Caki2 (cell line): ENCODE results near the gene NDUFA11. TPM values are rescaled to one million over a fixed set of nuclear protein-coding genes. Genes with fewer than 3 reads are reported as not detected.
A peak's percentile ranks its signal among the peaks of the same experiment; 100 is the strongest.

Source experiments
- DNase-seq: peaks from one replicate; pipeline ENCODE4 v3.0.0-alpha.2; 2015; ENCODE audit warnings: low read depth
- in situ Hi-C: cut with HindIII; loops from 2 replicates; pipeline ENCODE4 v1.10.0; 2016; ENCODE audit warnings: low sequenced_read_pairs, low pct_unique_long_range_greater_than_20kb, mixed read lengths
- total RNA-seq: library from RNA; depleted of rRNA; stranded (reverse); fragments of >200 nt; shearing (Covaris generic); gene quantifications from 2 replicates; pipeline ENCODE4 v1.2.3, GENCODE V29; 2014; ENCODE audit warnings: low replicate concordance

The NDUFA11 gene
- total RNA-seq, 1 experiment from 2014 or later, result 190 TPM

DNA sequence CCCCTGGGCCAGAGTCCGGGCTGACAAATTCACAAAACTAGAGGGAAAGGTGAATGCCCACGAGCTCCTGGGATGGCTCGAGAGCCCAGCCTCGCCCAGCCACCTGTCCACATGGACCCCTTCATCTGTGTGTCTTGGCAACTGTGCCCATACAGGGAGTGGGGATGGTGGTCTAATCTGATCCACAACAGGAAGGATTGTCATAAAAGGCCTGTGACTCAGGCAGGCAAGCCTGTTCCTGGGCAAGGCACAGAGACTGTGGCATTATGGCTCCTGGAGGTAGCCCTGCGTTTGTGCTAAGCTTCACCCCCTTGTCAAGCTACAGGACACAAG lies 30.4 kb upstream of the NDUFA11 start:
- in situ Hi-C loops, result no loop called here
- DNase-seq, result no peak

DNA sequence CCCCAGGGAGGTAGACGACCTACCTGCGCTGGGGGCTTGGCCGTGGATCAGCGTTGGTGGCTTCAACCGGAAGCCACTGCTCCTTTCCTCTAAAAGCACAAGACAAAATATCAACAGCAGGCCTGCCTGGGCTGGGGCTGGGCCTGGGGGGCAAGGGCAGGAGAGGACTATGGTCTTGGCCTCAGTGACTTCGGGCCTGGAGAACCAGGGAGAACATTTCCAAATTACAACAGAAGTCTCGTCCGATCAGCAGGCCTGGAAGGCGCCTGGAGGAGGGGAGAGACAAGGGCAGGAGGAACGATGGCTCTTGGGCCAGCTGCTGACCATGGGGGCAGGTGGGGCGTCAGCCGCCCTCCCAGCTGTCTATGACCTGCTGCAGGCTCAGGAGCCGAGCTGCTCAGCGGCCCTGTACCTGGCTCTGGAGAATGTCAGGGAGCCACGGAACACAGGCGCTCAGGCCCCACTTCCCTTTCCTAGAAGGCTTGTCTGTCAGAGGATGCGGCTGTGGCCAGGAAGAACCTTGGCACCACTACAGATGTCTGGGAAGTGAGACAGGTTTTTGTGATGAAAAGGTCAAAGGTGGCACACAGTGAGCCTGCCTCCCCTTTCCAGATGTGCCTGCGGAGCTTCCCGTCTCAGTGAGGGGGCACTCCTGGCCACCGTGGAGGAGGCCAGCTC lies 29.9 kb upstream of the NDUFA11 start:
- no peak for DNase-seq
- in situ Hi-C loops, result no loop called here

DNA sequence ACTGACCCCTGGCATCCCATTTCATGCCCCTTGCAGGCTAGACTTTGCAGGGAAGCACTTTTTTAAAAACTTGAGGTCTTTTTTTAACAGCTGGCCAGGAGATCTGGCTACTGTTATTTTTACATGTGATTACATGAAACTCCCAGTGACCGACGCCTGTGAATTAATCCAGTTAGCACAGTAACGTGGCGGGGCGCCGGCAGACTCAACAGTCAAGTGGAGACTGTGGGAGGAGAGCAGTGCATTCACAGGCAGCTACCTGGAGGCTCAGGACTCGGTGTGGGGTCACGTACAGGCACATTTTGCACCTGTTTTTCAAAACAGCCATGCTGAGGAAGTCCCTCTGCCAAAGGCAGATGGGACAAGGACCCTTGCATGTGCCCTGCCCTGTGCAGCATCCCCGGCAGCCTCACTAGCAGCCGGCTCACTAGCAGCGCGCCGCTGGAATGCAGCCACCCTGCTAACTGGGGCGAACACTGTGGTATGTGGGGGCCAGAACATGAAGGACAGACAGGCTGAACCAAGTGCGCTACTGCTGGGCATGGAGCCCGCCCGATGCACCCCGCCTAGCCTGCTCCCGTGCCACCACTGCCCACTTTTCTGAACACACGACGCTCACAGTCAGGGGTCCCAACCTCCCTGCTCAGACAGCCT lies 29.1 kb upstream of the NDUFA11 start:
- in situ Hi-C loops, result no loop called here
- DNase-seq, result no peak

DNA sequence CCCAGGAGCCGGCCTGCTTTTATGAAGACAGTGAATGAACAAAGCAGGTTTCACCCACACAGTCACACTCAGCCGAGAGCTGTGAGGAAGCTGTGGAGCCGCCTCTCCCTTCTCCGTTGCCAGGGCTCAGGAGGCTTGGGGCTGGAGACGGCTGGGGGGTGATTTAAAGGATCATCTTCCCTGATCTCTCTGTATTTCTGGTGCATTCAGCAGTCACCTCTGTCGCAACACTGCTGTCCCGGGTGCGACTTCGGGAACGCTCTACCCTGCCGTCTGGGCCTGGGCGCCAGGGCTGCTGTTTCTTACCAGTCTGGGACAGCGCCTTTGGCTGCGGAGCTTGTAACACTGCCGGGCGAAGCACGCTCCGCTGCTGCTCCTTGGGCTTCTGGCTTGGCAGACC lies 28.6 kb upstream of the NDUFA11 start:
- no peak for DNase-seq
- in situ Hi-C loops, result no loop called here

DNA sequence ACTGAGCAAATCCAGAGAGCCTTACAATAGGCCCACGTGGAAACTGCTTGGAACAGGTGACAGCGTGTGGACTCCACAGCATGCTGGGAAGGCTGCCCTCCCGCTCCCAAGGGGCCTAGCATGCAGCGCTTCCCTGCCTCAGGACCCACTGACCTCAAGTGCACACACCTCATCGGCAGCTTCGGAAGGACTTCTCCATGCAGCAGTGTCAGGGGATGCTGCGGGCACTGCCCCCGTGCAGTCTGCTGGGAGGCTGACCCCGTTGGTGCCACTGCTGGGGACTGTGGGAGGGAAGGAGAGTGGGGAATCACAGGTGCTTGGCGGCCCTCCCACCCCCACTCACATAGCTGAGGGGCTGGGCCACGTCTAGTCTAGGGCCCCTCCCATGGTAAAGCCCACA lies 27.7 kb upstream of the NDUFA11 start:
- no peak for DNase-seq
- in situ Hi-C loops, result no loop called here

DNA sequence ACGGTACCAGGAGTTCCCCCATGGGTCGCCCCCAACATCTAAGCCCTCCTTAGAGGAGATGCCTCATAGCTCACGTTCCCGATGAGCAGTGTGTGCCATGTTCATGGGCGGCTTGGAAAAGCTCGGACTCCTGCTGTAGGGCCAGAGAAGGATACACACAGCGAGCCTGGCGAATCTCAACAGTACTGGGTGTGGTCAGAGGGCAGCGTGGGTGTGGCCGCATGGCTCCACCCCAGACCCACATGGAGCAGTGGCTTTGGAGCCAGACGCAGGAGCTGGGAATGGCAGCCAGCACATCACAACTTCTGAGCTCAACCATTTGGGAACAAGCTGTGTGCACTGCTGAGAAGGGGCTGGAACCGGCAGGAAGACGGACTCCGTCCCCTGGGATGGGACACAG lies 26.0 kb upstream of the NDUFA11 start:
- no peak for DNase-seq
- in situ Hi-C loops, result no loop called here

DNA sequence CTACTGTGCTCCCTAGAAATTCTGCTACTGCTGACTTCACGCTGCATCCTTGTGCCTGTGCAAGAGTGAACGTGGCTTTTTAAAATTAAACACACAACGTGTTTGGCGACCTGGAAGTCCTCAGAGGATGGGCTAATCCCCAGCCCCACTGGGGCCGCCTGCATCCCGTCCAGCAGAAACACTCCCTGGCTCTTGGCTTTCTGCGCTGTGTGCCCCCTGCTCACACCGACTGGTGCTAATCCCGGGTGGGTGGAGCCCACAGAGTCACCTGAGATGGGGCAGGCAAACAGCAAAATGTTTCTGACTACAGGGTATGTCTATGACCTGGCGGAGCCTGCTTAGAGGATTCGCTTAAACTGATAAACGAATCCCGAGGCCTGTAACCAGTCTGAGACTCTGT lies 25.6 kb upstream of the NDUFA11 start:
- no peak for DNase-seq
- in situ Hi-C loops, result no loop called here

DNA sequence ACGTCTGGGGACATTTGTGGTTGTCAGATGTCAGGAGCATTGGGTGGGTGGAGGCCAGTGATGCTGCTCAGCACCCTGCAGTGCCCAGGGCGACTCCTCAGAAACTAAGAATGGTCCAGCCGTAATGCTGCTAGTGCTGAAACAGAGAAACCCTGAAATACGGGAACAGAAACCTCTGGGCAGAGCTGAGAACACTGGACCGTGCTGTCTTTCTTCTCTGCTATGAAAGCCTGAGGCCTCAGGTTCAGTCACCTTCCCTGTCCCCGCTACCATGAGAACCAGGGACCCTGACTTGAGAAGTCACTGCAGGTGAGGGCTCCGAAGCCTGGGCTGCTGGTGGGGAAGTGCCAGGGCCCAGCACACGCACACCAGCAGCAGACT lies 23.8 kb upstream of the NDUFA11 start:
- in situ Hi-C loops, result no loop called here
- DNase-seq, result no peak

DNA sequence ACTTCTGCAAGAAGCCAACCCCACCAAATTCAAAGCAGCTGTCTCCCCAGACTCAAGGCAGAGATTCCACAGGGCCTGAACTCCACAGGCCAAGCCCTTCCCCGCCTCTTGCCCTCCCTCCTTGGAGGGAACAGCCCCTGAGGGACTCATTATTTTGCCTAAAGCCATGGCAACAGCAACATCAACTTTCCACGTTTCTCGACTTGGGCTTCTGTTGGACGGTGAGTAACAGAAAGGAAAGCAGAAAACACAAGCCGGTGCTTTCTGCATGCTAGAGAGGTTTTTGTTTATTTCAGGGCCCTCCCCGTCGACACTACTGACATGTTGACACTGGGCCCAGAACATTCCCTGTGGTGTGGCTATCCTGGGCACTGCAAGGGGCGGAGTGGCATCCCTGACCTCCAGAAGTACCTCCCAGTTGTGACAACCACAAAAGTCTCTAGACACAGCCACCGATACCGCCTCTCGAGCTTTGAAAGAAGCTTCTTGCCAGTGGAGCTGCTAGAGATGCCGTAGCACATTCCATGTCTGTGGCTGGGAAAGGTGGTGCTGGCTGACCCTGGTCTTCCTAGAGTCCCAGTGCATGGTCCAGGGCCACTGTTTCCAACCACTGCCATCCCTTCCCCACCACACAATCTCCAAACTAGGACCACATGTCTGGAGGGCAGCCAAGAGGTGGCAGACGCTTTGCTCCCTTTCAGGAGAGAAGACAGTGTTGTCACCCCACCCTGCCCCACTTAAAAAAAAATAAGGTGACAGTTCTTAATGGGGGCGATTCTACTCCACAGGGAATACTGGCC lies 23.3 kb upstream of the NDUFA11 start:
- in situ Hi-C loops, result no loop called here
- peak; percentile 8 for DNase-seq

DNA sequence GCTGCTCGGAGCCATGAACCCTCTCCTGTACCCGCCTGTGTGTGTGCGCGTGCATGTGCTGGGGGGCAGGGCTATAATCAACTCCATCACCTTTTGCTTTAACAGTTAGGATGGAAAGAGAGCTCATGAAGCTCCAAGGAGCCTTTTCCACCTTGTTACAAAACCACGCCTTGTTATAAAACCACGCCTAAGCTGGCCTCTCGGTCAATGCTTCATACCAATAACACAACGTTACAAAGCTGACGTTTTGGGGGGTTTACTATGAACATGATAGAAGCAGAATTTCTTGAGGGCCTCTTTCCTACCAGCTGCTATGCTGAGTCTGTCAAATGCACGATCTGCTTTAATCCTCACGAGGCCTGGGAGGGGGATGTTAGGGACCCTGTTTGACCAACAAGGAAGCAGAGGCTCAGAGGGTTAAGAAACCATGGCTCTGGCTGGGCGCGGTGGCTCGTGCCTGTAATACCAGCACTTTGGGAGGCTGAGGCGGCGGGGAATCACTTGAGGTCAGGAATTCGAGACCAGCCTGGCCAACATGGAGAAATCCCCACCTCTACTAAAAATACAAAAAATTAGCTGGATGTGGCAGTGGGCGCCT lies 22.3 kb upstream of the NDUFA11 start:
- in situ Hi-C loops, result no loop called here

DNA sequence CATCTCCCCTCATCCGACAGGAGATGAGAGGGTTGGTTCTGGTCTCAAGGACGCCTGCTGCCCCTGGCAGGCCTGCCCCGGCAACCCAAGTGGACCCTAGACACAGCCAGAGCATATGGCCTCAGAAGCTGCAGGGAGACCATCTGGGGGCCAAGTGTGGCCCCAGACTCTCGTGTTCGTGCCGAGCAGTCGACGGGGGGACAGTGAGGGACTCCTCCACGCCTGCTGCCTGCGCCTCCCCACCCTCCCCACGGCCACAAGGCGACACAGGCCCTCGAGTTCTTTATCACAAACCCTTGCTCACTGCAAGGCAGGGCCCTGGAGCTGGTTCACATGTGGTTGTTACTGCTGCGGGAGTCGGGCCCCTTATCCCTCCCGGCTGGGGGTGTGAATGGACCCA lies 19.8 kb upstream of the NDUFA11 start:
- in situ Hi-C loops, result no loop called here
- DNase-seq, result no peak

More for the DNA sequence above, 22.3 kb upstream of the NDUFA11 start:
- no peak for DNase-seq

DNA sequence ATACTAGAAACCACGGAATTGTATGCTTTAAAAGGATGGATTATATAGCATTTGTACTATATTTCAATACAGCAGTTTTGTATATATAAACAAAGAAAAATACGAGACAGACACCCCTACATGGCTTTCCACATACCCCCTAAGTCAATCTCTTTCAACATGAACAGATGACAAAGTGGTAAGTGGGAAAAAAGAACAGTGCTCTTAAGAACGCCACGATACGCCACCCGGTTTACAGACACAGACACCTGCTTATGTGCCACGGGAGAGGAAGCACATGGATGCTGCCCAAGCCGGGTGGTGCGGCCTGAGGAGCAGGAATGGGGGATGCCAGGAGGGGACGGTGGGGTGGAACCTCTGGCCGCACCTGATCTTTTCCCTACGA lies 18.6 kb upstream of the NDUFA11 start:
- no peak for DNase-seq
- in situ Hi-C loops, result no loop called here

DNA sequence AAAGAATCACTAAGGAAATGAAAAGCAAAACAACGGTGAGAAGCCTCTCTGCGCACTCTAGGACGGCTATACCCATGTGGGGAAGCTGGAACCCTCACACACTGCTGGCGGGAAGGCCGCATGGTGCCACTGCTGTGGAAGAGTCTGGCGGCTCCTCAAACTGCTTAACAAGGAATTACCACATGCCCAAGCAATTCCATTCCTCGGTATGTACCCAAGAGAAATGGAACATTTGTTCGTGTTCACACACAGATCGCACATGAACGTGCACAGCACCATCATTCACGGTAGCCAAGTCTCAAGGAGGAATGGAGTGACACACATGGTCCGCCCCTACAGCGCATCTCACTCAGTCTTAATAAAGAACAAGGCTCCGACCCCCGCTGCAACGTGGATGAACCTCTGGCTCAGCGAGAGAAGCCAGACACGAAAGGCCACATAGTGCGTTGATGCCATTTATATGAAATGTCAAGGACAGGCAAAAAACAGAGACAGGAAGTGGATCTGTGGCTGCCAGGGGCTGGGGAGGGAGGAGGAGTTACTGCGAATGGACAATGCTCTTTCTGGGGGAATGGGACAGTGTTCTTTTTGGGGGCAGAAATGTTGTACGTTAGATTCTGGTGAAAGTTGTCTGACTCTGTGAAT lies 18.0 kb upstream of the NDUFA11 start:
- in situ Hi-C loops, result no loop called here
- DNase-seq, result no peak

DNA sequence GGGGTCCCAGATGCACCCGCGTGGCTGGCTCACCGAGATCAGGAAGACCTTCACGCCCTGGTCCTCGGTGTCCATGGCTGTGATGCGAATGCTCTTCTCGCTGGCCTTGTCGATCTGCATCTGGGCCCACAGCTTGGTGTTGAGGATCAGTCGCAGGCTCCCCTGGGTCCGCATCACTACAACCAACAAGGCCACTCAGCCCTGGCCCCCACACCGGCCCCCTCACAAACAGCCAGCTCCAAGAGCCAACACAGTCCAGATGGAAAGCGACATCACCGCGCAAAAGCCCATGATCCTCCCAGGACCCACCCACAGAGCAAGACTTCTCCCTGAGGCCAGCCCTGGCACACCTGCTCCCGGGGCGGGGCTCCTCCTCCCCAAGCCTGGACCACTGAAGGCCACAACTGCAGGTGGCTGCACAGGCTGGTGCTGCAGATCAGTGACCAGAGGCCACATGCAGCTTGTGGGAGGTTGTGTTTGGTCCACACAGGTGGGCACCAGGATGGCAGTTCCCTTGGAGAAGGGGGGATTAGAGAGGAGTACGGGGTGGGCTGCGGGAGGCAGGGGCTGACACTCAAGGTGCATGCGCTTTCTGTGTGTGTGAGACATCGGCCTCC lies 15.0 kb upstream of the NDUFA11 start:
- in situ Hi-C loops, result no loop called here

DNA sequence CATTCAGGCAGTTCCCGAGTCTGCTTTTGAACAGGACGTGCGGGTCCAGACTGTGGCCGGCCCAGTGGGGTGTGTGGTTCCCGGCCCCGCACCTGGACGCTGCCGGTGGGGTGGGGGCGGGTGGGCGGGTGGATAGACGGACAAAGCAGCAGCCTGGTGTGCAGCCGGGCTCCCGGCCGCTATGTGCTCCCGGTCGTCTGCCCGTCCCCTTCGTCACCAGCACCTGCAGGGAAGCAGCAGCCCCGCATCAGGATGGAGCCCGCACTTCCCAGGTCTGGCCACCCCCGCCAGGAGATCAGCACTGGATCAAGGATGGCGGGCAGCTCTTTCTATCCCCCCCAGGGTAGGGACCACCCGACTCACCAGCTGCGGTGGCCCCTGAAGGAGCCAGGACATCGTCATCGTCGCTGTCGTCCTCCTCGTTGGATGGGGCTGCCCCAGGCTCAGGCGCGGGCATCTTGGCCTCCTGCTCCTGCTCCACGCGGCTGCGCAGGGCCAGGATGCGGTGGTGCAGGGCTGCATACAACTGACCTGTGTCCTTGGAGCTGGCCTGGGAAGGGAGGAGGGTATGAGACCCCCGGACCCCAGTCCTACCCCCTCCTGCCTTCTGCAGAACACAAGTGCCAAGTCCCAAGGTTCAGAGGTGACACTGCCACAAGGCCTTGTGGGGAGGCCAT lies 14.0 kb upstream of the NDUFA11 start:
- DNase-seq, result no peak
- in situ Hi-C loops, result no loop called here

More for the DNA sequence above, 15.0 kb upstream of the NDUFA11 start:
- DNase-seq, result no peak

DNA sequence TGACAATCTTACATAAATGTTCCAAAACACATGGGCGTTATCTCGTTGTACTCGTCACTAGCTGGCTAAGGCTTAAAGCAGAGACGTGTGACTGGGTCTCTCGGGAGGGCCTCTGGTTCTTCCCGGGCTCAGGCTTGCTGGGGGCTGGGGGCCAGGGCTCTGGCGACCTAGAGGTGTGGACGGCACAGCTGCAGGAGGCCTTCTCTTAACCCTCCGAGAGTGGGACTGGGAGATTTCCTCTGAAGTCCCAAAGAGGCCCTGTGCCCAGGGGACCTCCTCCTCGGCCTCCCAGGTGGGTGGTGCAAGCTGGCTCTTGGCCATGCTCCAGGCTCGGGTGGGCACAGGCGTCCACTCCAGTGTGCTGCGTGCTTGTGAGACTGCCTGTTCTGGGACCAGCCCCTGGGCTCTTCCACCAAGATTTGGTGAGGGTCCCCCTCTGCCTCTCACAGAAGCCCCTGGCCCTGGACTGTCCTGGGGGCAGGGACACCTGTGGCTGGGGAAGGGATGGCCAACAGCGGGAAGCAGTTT lies 12.7 kb upstream of the NDUFA11 start:
- in situ Hi-C loops, result no loop called here

DNA sequence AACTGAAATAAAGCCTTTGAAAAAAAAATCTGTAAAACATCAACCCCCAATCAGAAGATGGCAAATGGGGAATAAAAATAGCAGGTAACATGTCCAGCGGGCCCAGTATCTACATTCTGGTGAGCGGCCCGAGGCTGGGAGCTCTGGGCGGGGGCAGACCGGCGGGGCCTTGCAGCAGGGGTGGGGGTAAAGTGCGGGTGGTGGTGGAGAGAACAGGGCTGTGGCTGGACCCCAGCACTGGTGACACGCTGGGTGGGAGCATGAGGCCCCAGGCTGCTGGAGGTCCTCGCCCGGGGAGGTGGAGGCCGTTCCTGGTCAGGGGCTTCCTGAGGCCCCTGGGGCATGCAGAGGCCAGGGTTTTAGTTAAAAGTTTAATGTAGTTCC lies 12.2 kb upstream of the NDUFA11 start:
- DNase-seq, result no peak
- in situ Hi-C loops, result no loop called here

More for the DNA sequence above, 12.7 kb upstream of the NDUFA11 start:
- DNase-seq, result no peak
